AG04449 (cell line): ENCODE measurements around the gene ATP13A4.

Experiments used
- CTCF ChIA-PET: fragments of 350-600 bp; formaldehyde crosslinking; extraction: SDS; loops from one replicate; lab custom pipeline; 2021; ENCODE audit warnings: antibody characterized with exemption; lab: Yijun Ruan, JAX
- POLR2A ChIA-PET: fragments of 400-600, 350-600 bp; formaldehyde crosslinking; extraction: SDS; loops from one replicate; lab custom pipeline; 2020; ENCODE audit warnings: antibody characterized with exemption, inconsistent platforms; lab: Yijun Ruan, JAX
- DNase-seq: peaks from one replicate; pipeline ENCODE4 v3.0.0-alpha.2; 2010; ENCODE audit warnings: low read depth, low spot score
- H3K4me3 ChIP-seq: 2 replicates; pipeline ENCODE4 v1.5.1; 2011; ENCODE audit warnings: low read depth, mild to moderate bottlenecking, control low read depth, low read length
- TF ChIP-seq, protein P1 (sequence below): IDR thresholded peaks from one replicate; pipeline ENCODE4 v1.5.1; 2011; ENCODE audit warnings: mild to moderate bottlenecking, moderate library complexity, low read length, control low read depth, inconsistent platforms; ENCODE audit not compliant: insufficient read depth; ENCODE audit errors: missing control alignments

The ATP13A4 gene

DNA sequence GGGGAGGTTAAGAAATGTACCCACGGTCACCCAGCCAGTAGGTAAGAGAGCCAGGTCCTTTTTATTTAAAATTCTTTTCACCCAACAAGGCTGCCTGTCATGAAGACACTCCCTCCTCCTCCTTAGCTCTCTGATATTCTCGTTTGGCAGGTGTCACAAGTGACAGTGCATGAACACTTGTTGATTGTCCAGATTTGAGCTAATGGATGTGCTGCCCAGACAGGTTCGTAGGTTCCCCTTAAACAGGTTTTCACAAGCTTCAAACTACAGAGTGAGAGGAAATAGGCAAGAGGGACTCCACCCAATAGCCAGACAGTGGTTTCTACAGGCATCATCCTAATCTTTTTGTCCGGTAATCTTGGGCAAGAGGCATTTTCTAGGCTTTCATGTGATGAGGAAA lies 32.2 kb downstream of the ATP13A4 start:
- DNase-seq, result no peak
- CTCF ChIA-PET, result no interaction called here

DNA sequence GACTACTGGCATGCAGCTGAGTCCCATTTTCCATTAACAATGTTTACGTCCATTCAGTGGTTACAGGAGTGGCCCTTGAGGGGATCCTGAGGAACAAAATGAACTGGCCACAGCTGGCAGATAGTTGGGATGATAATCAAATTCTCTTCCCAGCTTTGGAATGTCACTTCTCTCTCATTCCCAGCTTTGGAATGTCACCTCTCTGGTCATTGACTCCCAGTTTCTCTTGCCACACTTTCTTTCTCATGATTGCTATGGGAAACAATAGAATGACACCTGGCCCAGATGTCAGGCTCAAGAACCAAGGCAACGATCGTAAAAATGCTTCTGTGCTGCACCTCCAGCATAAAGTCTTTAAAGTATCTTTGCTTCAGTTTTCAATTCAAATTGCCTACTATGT lies 34.0 kb downstream of the ATP13A4 start:
- ChIA-PET POLR2A (no interaction called here), CTCF (no interaction called here)
- no peak overlapping the region for H3K4me3 ChIP-seq
- TF ChIP-seq, protein P1, sequence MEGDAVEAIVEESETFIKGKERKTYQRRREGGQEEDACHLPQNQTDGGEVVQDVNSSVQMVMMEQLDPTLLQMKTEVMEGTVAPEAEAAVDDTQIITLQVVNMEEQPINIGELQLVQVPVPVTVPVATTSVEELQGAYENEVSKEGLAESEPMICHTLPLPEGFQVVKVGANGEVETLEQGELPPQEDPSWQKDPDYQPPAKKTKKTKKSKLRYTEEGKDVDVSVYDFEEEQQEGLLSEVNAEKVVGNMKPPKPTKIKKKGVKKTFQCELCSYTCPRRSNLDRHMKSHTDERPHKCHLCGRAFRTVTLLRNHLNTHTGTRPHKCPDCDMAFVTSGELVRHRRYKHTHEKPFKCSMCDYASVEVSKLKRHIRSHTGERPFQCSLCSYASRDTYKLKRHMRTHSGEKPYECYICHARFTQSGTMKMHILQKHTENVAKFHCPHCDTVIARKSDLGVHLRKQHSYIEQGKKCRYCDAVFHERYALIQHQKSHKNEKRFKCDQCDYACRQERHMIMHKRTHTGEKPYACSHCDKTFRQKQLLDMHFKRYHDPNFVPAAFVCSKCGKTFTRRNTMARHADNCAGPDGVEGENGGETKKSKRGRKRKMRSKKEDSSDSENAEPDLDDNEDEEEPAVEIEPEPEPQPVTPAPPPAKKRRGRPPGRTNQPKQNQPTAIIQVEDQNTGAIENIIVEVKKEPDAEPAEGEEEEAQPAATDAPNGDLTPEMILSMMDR, result no peak
- DNase-seq, result no peak

More for the DNA sequence above, 32.2 kb downstream of the ATP13A4 start:
- TF ChIP-seq, protein P1, result no peak
- H3K4me3 ChIP-seq, result no peak overlapping the region
- POLR2A ChIA-PET, result no interaction called here

DNA sequence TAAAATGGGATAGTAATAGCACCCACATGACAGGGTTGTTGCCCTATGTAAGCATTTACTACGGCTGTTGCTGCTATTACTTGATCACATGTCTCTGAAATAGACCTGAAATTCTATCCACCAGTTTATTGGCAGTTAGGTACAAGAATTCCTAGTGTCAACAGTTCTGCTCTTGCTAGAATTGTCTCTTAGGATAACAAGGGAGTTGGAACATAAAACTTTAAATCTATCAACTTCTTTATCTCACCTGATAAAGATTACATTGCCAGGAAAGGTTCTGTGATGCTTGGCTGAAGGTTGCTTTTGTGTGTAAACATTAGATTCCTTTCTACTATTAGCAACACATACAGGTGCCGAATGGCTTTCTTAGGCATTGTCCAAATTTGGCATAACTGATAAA lies 38.7 kb downstream of the ATP13A4 start:
- DNase-seq, result no peak
- CTCF ChIA-PET, result no interaction called here
- H3K4me3 ChIP-seq, result no peak overlapping the region
- POLR2A ChIA-PET, result no interaction called here
- TF ChIP-seq, protein P1, result no peak

DNA sequence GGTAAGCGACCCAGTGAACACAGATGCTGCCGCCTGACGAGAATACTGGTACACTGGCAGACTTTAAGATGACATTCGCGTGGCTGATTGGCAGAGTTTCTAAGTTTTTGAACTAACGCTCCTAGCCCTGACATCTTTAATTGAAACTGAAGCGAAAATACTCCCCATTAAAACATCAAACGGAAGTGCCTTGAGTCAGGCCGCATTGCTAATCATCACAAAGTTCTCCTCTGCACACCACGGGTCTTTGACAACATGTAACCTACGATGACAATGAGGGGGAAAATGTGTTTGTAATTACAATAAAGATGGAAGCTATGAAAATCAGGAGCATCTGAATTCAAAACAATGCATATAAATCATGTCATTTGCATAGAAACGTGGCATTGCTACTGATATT lies 44.5 kb downstream of the ATP13A4 start:
- TF ChIP-seq, protein P1, result no peak
- ChIA-PET POLR2A (no interaction called here), CTCF (no interaction called here)
- DNase-seq, result no peak
- no peak overlapping the region for H3K4me3 ChIP-seq

DNA sequence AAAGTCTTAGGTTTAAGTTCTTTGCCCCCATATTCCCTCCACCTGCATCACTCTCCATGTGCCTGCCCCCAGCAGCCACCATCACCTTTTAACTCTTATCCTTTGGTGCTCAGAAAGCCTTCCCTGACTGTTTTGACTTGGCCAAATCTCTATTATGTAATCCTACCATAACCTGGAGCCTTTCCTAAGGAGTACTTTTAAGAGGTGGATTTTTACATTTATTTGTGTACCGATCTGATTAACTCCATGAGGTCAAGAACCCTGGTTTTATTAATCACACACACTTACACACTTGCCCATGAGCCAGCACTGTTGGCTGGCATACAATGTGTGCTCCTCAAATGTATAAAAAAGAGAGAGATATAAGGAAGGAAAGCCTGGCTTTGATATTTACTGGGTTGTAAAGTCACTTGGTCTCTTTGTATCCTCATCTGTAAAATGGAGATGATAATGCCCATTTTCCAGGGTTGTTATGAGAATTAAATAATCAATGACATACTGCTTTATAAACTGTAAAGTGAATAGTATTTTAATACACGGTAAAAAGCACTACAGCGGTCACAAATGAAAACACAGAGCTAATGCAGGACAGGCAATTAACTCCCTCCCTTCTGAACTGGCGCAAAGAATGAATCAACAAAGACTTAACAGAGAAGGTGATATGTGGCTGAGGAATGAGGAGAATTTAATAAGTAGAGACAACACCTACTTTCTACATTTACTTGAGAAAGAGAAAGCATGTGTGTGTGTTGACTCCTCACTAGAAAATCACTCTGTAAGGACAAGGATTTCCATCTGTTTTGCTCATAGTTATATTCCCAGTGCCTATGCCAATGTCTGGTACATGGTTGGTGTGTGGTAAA lies 45.4 kb downstream of the ATP13A4 start:
- H3K4me3 ChIP-seq, result no peak overlapping the region
- TF ChIP-seq, protein P1, result no peak
- ChIA-PET POLR2A (no interaction called here), CTCF (no interaction called here)
- DNase-seq, result no peak

DNA sequence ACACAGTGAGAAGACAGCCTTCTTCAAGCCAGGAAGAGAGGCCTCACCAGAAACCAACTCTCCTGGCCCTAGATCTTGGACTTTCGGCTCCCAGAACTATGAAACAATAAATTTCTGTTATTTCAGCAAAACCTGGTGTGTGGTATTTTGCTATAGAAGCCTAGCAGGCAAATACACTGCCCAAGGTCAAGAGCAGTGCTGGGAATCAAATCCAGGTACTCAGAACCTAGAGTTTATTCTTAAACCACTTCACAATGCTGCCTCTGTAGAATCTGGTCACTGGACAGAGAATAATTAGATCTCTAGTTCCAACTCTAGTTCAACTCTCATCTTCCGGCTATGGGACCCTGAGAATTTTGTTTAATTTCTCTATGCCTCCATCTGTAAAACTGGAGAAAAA lies 46.6 kb downstream of the ATP13A4 start:
- H3K4me3 ChIP-seq, result no peak overlapping the region
- ChIA-PET CTCF (no interaction called here), POLR2A (no interaction called here)
- TF ChIP-seq, protein P1, result no peak
- no peak for DNase-seq
